ENCODE measurements around the gene POLD3. TPM values are rescaled to one million over a fixed set of nuclear protein-coding genes. Genes with fewer than 3 reads are reported as not detected.
"Not testable (repeated sequence)": the region's sequence is repeated elsewhere in the genome, so short reads cannot be mapped to it uniquely, and the experiment has no call there.

The POLD3 gene
- total RNA-seq, 4 donors from 2014 or later, result 7.4 to 29.4 (median 20.6) TPM

DNA sequence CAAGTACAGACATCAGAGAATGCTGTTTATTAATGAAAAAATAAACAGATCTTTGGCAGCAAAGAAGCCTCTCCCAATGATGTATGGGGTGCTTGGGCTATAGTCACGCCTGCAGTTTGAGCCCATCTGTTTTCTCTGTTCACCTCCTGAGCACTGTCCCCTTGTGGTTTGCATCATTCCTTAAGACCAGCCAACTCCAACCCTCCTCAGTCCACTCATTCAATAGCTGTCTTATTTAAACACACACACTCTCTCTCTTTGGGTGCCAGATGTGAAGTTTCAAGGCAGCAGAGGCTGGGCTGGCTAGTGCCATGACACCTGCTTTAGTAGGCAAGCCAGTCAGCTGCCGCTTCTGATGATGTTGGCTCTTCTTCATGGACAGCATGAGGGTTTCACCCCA is 58.1 kb downstream of the POLD3 start:
- WGBS, 2 donors (ENCODE audit: low coverage in 1 of 2), result 66 to 67% methylated on average over 2 of the region's 2 CpGs
- Histone ChIP-seq H3K27ac (peak overlapping the region in 3 of 4 donors; percentile 15 to 49 (median 46)), H3K27me3 (no peaks in the 10 kb centered on the region), H3K36me3 (no peaks in the 10 kb centered on the region), H3K4me1 (peaks cover 0 to 19% (median 7%) of the 10 kb centered on the region in 4 donors), H3K4me3 (no peak overlapping the region), H3K9me3 (no peaks in the 10 kb centered on the region)
- DNase-seq, result no peak
- in situ Hi-C loops (cut with MboI; ENCODE audit: low pct_ligation_motif_present in 1 of 4, low pct_unique_long_range_greater_than_20kb in 1 of 4, low sequenced_read_pairs in 3 of 4), result no loop called here
- peak in 2 of 3 donors; percentile 34 to 57 for TF ChIP-seq POLR2AphosphoS5 (IDR thresholded peaks at IDR 0.05)
- TF ChIP-seq, protein P1, sequence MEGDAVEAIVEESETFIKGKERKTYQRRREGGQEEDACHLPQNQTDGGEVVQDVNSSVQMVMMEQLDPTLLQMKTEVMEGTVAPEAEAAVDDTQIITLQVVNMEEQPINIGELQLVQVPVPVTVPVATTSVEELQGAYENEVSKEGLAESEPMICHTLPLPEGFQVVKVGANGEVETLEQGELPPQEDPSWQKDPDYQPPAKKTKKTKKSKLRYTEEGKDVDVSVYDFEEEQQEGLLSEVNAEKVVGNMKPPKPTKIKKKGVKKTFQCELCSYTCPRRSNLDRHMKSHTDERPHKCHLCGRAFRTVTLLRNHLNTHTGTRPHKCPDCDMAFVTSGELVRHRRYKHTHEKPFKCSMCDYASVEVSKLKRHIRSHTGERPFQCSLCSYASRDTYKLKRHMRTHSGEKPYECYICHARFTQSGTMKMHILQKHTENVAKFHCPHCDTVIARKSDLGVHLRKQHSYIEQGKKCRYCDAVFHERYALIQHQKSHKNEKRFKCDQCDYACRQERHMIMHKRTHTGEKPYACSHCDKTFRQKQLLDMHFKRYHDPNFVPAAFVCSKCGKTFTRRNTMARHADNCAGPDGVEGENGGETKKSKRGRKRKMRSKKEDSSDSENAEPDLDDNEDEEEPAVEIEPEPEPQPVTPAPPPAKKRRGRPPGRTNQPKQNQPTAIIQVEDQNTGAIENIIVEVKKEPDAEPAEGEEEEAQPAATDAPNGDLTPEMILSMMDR (IDR thresholded peaks at IDR 0.05), result no peak
- no peak for TF ChIP-seq EP300 (IDR thresholded peaks at IDR 0.05; ENCODE audit: low read depth)
- no peak for TF ChIP-seq POLR2A (IDR thresholded peaks at IDR 0.05)
- intact Hi-C loops (cut with DNase I; ENCODE audit: low total_unique reads), result no loop called here

DNA sequence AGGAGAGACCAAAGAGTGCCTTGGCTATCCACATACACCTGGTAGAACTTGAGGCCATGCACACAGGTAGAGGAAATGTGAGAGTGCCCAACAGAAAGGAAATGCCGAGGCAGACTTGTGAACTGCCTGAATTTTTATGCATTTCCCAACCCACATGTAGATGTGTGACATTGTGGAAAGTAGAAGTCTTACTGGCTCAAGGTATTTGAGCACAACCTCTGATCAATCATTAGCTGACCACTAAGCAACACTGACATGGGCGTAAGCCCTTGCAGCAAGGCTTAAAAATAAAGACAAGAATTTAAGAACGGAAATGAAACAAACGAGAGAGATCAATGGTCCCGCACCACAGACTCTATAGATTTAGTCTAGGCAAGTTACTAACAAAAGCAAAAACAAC is 62.6 kb downstream of the POLD3 start:
- DNase-seq, result no peak
- H3K36me3 ChIP-seq, result no peaks in the 10 kb centered on the region
- intact Hi-C loops (cut with DNase I; ENCODE audit: low total_unique reads), result no loop called here
- in situ Hi-C loops (cut with MboI; ENCODE audit: low pct_ligation_motif_present in 1 of 4, low pct_unique_long_range_greater_than_20kb in 1 of 4, low sequenced_read_pairs in 3 of 4), result no loop called here
- no peaks in the 10 kb centered on the region for H3K9me3 ChIP-seq
- no peak overlapping the region for H3K27ac ChIP-seq
- H3K27me3 ChIP-seq, result no peaks in the 10 kb centered on the region
- H3K4me1 ChIP-seq, result peaks cover 0 to 12% (median 4%) of the 10 kb centered on the region in 4 donors
- WGBS, 2 donors (ENCODE audit: low coverage in 1 of 2), result 94 to 97% methylated on average over 5 of the region's 5 CpGs
- TF ChIP-seq EP300 (IDR thresholded peaks at IDR 0.05; ENCODE audit: low read depth), result no peak
- TF ChIP-seq POLR2A (IDR thresholded peaks at IDR 0.05), result no peak
- no peak for TF ChIP-seq POLR2AphosphoS5 (IDR thresholded peaks at IDR 0.05)
- TF ChIP-seq, protein P1 (IDR thresholded peaks at IDR 0.05), result no peak
- H3K4me3 ChIP-seq, result no peak overlapping the region

DNA sequence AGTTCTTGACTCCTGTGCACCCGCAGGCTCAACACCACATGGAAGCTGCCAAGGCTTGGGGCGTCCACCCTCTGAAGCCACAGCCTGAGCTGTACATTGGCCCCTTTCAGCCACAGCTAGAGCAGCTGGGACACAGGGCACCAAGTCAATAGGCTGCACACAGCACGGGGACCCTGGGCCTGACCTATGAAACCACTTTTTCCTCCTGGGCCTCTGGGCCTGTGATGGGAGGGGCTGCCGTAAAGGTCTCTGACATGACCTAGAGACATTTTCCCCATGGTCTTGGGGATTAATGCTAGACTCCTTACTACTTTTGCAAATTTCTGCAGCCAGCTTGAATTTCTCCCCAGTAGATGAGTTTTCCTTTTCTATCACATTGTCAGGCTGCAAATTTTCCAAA is 66.7 kb downstream of the POLD3 start:
- H3K4me1 ChIP-seq; H3K27ac ChIP-seq; H3K9me3 ChIP-seq; H3K36me3 ChIP-seq; H3K27me3 ChIP-seq; H3K4me3 ChIP-seq; intact Hi-C loops (cut with DNase I; ENCODE audit: low total_unique reads); in situ Hi-C loops (cut with MboI; ENCODE audit: low pct_ligation_motif_present in 1 of 4, low pct_unique_long_range_greater_than_20kb in 1 of 4, low sequenced_read_pairs in 3 of 4); DNase-seq: not testable (repeated sequence)
- 70 to 80% methylated on average over 1 to 4 of the region's 4 CpGs for WGBS, 2 donors (ENCODE audit: low coverage in 1 of 2)

DNA sequence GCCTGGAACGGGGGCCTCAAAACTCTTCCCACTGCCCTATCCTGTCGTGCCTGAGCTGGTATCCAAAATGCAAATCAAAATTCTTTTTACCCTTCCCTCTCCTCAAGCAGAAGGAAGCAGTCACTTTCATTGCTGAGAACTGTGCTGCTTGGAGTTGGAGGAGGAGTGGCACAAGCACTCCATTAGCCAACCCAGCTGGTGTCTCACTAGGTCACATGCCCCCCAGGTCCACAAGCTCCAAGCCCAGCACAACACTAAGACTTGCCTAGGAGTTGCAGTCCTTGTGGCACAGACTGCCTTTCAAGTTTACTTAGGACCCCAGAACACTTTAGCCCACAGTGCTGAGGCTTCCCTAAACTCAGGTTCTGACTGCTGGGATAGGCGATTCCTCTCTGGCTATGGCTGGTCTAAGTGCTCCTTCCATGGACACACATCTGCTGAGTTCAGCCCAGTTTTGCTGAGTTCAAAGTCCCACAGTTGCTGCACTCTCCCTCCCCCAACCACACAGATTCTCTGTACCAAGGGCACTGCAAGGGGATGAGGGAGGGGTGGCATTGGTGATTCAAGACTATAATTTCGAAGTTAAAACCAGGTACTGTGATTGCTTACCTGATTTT is 70.2 kb downstream of the POLD3 start:
- H3K9me3 ChIP-seq, result no peaks in the 10 kb centered on the region
- in situ Hi-C loops (cut with MboI; ENCODE audit: low pct_ligation_motif_present in 1 of 4, low pct_unique_long_range_greater_than_20kb in 1 of 4, low sequenced_read_pairs in 3 of 4), result no loop called here
- H3K4me3 ChIP-seq, result no peak overlapping the region
- 97 to 100% methylated on average over 1 to 4 of the region's 4 CpGs for WGBS, 2 donors (ENCODE audit: low coverage in 1 of 2)
- TF ChIP-seq POLR2A (IDR thresholded peaks at IDR 0.05) (no peak), EP300 (IDR thresholded peaks at IDR 0.05; ENCODE audit: low read depth) (no peak), POLR2AphosphoS5 (IDR thresholded peaks at IDR 0.05) (no peak)
- TF ChIP-seq, protein P1 (IDR thresholded peaks at IDR 0.05), result no peak
- no peak for DNase-seq
- H3K27ac ChIP-seq, result no peak overlapping the region
- H3K36me3 ChIP-seq, result no peaks in the 10 kb centered on the region
- no peaks in the 10 kb centered on the region for H3K4me1 ChIP-seq
- no peaks in the 10 kb centered on the region for H3K27me3 ChIP-seq
- intact Hi-C loops (cut with DNase I; ENCODE audit: low total_unique reads), result no loop called here

DNA sequence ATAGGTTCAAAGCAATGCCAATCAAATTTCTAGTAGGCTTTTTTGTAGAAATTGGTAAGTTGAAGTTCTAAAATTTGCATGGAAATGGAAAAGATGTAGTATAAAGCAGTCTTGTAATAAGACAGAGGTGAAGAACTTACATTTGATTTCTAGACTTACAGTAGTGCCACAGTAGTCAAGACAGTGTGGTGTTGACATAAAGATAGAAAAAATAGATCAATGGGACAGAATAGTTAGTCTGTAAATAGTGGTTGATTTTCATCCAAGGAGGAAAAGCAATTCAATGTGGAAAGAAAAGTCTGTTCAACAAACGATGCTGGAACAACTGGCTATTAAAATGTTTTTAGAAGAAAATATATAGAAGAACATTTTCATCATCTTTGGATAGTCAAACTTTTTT is 70.9 kb downstream of the POLD3 start:
- no peaks in the 10 kb centered on the region for H3K9me3 ChIP-seq
- no peaks in the 10 kb centered on the region for H3K27me3 ChIP-seq
- DNase-seq, result no peak
- no peaks in the 10 kb centered on the region for H3K4me1 ChIP-seq
- no peak overlapping the region for H3K4me3 ChIP-seq
- no peak overlapping the region for H3K27ac ChIP-seq
- TF ChIP-seq EP300 (IDR thresholded peaks at IDR 0.05; ENCODE audit: low read depth), result no peak
- no peak for TF ChIP-seq POLR2A (IDR thresholded peaks at IDR 0.05)
- no peak for TF ChIP-seq POLR2AphosphoS5 (IDR thresholded peaks at IDR 0.05)
- TF ChIP-seq, protein P1 (IDR thresholded peaks at IDR 0.05), result no peak
- no peaks in the 10 kb centered on the region for H3K36me3 ChIP-seq
- in situ Hi-C loops (cut with MboI; ENCODE audit: low pct_ligation_motif_present in 1 of 4, low pct_unique_long_range_greater_than_20kb in 1 of 4, low sequenced_read_pairs in 3 of 4) (no loop called here), intact Hi-C loops (cut with DNase I; ENCODE audit: low total_unique reads) (no loop called here)
- WGBS, 2 donors (ENCODE audit: low coverage in 1 of 2), result 72 to 75% methylated on average over 1 of the region's 1 CpG

All from transverse colon (tissue), 4 donors.